DOHH2 (cell line): ENCODE results near the gene DNAH1.

Source experiments
- H3F3A ChIP-seq: fragments of 200-600 bp; sonication (generic), shearing (Covaris generic); 2 replicates; pipeline ENCODE4 v1.6.0; 2016; ENCODE audit warnings: antibody characterized with exemption, mild to moderate bottlenecking; ENCODE audit not compliant: control insufficient read depth, insufficient read depth
- H3K27ac ChIP-seq: fragments of 200-600 bp; sonication (generic); 2 replicates; pipeline ENCODE4 v1.5.1; 2014; ENCODE audit warnings: low read depth, mild to moderate bottlenecking, low read length, moderate library complexity
- H3K27me3 ChIP-seq: fragments of 200-600 bp; sonication (generic); 2 replicates; pipeline ENCODE4 v1.6.1; 2014; ENCODE audit warnings: mild to moderate bottlenecking, low read length, mixed read lengths; ENCODE audit not compliant: control insufficient read depth
- H3K36me3 ChIP-seq: fragments of 200-600 bp; sonication (generic); 2 replicates; pipeline ENCODE4 v1.6.1; 2014; ENCODE audit warnings: mild to moderate bottlenecking, low read length, moderate library complexity, mixed read lengths; ENCODE audit not compliant: control insufficient read depth
- H3K4me1 ChIP-seq: fragments of 200-600 bp; sonication (generic); 2 replicates; pipeline ENCODE4 v1.6.1; 2014; ENCODE audit warnings: mild to moderate bottlenecking, low read length, mixed read lengths; ENCODE audit not compliant: control insufficient read depth
- H3K4me2 ChIP-seq: fragments of 200-600 bp; sonication (generic); 2 replicates; pipeline ENCODE4 v1.6.0; 2014; ENCODE audit warnings: mild to moderate bottlenecking, low read length, moderate library complexity
- H3K4me3 ChIP-seq: fragments of 200-600 bp; sonication (generic); 2 replicates; pipeline ENCODE4 v1.5.1; 2014; ENCODE audit warnings: mild to moderate bottlenecking, low read length, mixed read lengths
- H3K79me2 ChIP-seq: fragments of 200-600 bp; sonication (generic); 2 replicates; pipeline ENCODE4 v1.6.1; 2014; ENCODE audit warnings: mild to moderate bottlenecking, low read length, mixed read lengths; ENCODE audit not compliant: control insufficient read depth
- H3K9me2 ChIP-seq: fragments of 200-600 bp; sonication (generic); replicated peaks from 2 replicates; pipeline ENCODE4 v1.6.1; 2014; ENCODE audit warnings: mild to moderate bottlenecking, low read length, mixed read lengths; ENCODE audit not compliant: control insufficient read depth
- H3K9me3 ChIP-seq: fragments of 200-600 bp; sonication (generic); 2 replicates; pipeline ENCODE4 v1.6.1; 2014; ENCODE audit warnings: antibody characterized with exemption, low read length, mixed read lengths; ENCODE audit not compliant: control insufficient read depth, insufficient read depth
- H4K20me1 ChIP-seq: fragments of 200-600 bp; sonication (generic); 2 replicates; pipeline ENCODE4 v1.6.0; 2014; ENCODE audit warnings: low read depth, mild to moderate bottlenecking, antibody characterized with exemption, low read length, moderate library complexity; ENCODE audit not compliant: control insufficient read depth, insufficient read depth
- CTCF ChIP-seq: fragments of 200-600 bp; sonication (generic); IDR thresholded peaks from one replicate; pipeline ENCODE4 v1.5.1; 2014; ENCODE audit warnings: antibody characterized with exemption, mild to moderate bottlenecking, low read depth, low read length; ENCODE audit not compliant: poor library complexity, severe bottlenecking
- EZH2phosphoT487 ChIP-seq: fragments of 200-600 bp; sonication (generic); IDR thresholded peaks from 2 replicates; pipeline ENCODE4 v1.6.1; 2017; ENCODE audit warnings: borderline replicate concordance, mild to moderate bottlenecking, antibody characterized with exemption, low read length, moderate library complexity, mixed read lengths

DNAH1 gene

GRCh38 chr3:52361011-52361410 is 44.9 kb downstream of the DNAH1 start:
- Histone ChIP-seq H3F3A (no peaks in the 10 kb centered on the region), H3K9me2 (no peaks in the 10 kb centered on the region), H3K4me3 (no peak overlapping the region), H3K4me1 (no peaks in the 10 kb centered on the region), H3K36me3 (no peaks in the 10 kb centered on the region), H3K9me3 (no peaks in the 10 kb centered on the region), H3K4me2 (no peak overlapping the region), H3K27me3 (no peaks in the 10 kb centered on the region), H4K20me1 (no peaks in the 10 kb centered on the region), H3K79me2 (no peaks in the 10 kb centered on the region), H3K27ac (no peak overlapping the region)
- TF ChIP-seq EZH2phosphoT487 (no peak), CTCF (no peak)

- Histone ChIP-seq H3K9me2 (no peaks in the 10 kb centered on the region), H3K36me3 (no peaks in the 10 kb centered on the region)
These were observed 45.3 kb downstream of the DNAH1 start for GRCh38 chr3:52361454-52361853.

GRCh38 chr3:52361898-52362297 is 45.8 kb downstream of the DNAH1 start:
- Histone ChIP-seq H4K20me1 (no peaks in the 10 kb centered on the region), H3K4me2 (no peak overlapping the region), H3K27ac (no peak overlapping the region), H3K27me3 (no peaks in the 10 kb centered on the region), H3F3A (no peaks in the 10 kb centered on the region), H3K9me2 (no peaks in the 10 kb centered on the region), H3K4me3 (no peak overlapping the region), H3K36me3 (no peaks in the 10 kb centered on the region), H3K4me1 (no peaks in the 10 kb centered on the region), H3K9me3 (no peaks in the 10 kb centered on the region), H3K79me2 (no peaks in the 10 kb centered on the region)
- TF ChIP-seq EZH2phosphoT487 (no peak), CTCF (no peak)

More at GRCh38 chr3:52361454-52361853, 45.3 kb downstream of the DNAH1 start:
- H3K27ac ChIP-seq: no peak overlapping the region
- H4K20me1 ChIP-seq: no peaks in the 10 kb centered on the region
- no peaks in the 10 kb centered on the region for H3K9me3 ChIP-seq
- no peaks in the 10 kb centered on the region for H3K79me2 ChIP-seq
- H3K4me1 ChIP-seq: no peaks in the 10 kb centered on the region
- H3K4me2 ChIP-seq: no peak overlapping the region
- no peaks in the 10 kb centered on the region for H3F3A ChIP-seq
- TF ChIP-seq EZH2phosphoT487 (no peak), CTCF (no peak)
- H3K4me3 ChIP-seq: no peak overlapping the region
- H3K27me3 ChIP-seq: no peaks in the 10 kb centered on the region
